ENCODE data around the gene CNOT11. TPM values are rescaled to one million over a fixed set of nuclear protein-coding genes. Genes with fewer than 3 reads are reported as not detected.

Gene CNOT11
- total and polyA plus RNA-seq, 2 of the 4 experiments (the other 2 are of a cell fraction): 36.4 to 55.8 TPM

DNA sequence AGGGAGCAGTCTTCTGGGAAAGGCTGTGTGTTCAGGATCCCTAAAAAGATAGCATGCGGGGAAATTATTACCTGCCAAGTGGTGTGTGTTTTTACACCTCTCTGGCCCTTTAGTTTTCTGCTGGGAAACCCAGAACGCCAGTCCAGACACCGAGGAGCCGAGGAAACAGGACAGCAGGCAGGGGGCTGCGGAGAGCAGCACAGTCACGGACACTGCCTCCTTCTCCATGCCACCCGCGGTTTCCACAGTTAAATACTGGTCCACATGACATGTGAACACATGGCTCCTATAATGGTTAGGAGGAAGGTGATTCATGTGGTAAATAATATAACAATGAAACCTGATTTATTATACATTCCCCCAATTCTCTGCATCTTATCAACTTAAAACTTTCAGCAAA is 20.4 kb downstream of the CNOT11 start:
- no CpG with 5 or more reads among the region's 8 CpGs for WGBS, 2 experiments (ENCODE audit: extremely low coverage in 2 of 2, insufficient read length in 1 of 2)
- intact Hi-C loops (cut with micrococcal nuclease): no loop called here

More for the DNA sequence above, 20.4 kb downstream of the CNOT11 start:
- ChIA-PET POLR2A (ENCODE audit: unreplicated experiment) (no interaction called here), CTCF (no interaction called here)
- Histone ChIP-seq H3K4me3 (ENCODE audit: insufficient read depth, low read depth, low read length) (no peak overlapping the region), H2AK9ac (replicated peaks; ENCODE audit: low read depth, low read length, poor library complexity) (no peak overlapping the region), H4K20me1 (ENCODE audit: insufficient read depth, low read length) (no peaks in the 10 kb centered on the region), H3K27ac (ENCODE audit: insufficient read depth, low read length) (no peak overlapping the region), H3K9ac (ENCODE audit: low read depth, low read length) (no peak overlapping the region), H3K14ac (replicated peaks; ENCODE audit: low read depth, low read length) (no peak overlapping the region), H3K4me1 (ENCODE audit: control insufficient read depth, insufficient read depth, low read length) (no peaks in the 10 kb centered on the region), H3K36me3 (ENCODE audit: control insufficient read depth, insufficient read depth, low read length) (peaks cover 31% of the 10 kb centered on the region), H2AFZ (replicated peaks; ENCODE audit: low read length, poor library complexity) (no peak overlapping the region), H3K9me1 (ENCODE audit: insufficient read depth, low read length) (peaks cover 1% of the 10 kb centered on the region; the same call in 1 of the 2 replicates), H3K27me3 (ENCODE audit: control insufficient read depth, insufficient read depth, low read length) (no peaks in the 10 kb centered on the region), H2BK5ac (ENCODE audit: low read depth, low read length, poor library complexity, severe bottlenecking) (no peak overlapping the region), H4K91ac (ENCODE audit: insufficient read depth, low read depth, low read length) (no peak overlapping the region), H2BK20ac (ENCODE audit: low read depth, low read length) (no peak overlapping the region), H4K8ac (ENCODE audit: low read depth in 2 of 2, low read length in 2 of 2) (no peak overlapping the region), H3K4ac (ENCODE audit: low read depth, low read length) (no peak overlapping the region), H4K5ac (ENCODE audit: low read depth, low read length) (no peak overlapping the region), H2AK5ac (ENCODE audit: low read depth, low read length) (no peak overlapping the region), H3K9me3 (ENCODE audit: control insufficient read depth, insufficient read depth, low read length) (no peaks in the 10 kb centered on the region), H3K4me2 (ENCODE audit: low read depth, low read length) (no peak overlapping the region), H3K79me1 (ENCODE audit: low read depth in 1 of 2, low read length in 2 of 2) (peaks cover 2 to 18% of the 10 kb centered on the region in 2 experiments; a peak in 3 of 4 replicates), H2BK120ac (ENCODE audit: low read depth, low read length) (no peak overlapping the region), H3K23ac (ENCODE audit: low read depth, low read length) (no peak overlapping the region), H2BK15ac (ENCODE audit: low read depth, low read length) (no peak overlapping the region), H3K18ac (ENCODE audit: low read depth, low read length) (no peak overlapping the region), H3K56ac (ENCODE audit: extremely low read depth, insufficient read depth, low read length) (no peak overlapping the region)
- no TSS peak for BruUV-seq (replicated peaks)
- ATAC-seq (ENCODE audit: low read depth): no peak
- in situ Hi-C loops (cut with MboI; ENCODE audit: low sequenced_read_pairs) (no loop called here), dilution Hi-C loops (cut with HindIII; ENCODE audit: low sequenced_read_pairs, unreplicated experiment) (no loop called here)
- TF ChIP-seq RFX5 (IDR thresholded peaks at IDR 0.05; ENCODE audit: low read depth, low read length) (no peak), NFE2L2 (IDR thresholded peaks at IDR 0.05; ENCODE audit: low read depth, low read length) (no peak), RAD21 (IDR thresholded peaks at IDR 0.05; ENCODE audit: low read length) (no peak), BHLHE40 (IDR thresholded peaks at IDR 0.05; ENCODE audit: low read depth, low read length) (no peak), FOS (IDR thresholded peaks at IDR 0.05; ENCODE audit: low read depth, low read length) (no peak), MAZ (IDR thresholded peaks at IDR 0.05; ENCODE audit: borderline replicate concordance, low read depth, low read length) (no peak), MXI1 (IDR thresholded peaks at IDR 0.05; ENCODE audit: borderline replicate concordance, low read depth, low read length) (no peak), CEBPB (IDR thresholded peaks at IDR 0.05; ENCODE audit: low read depth, low read length) (no peak), RCOR1 (IDR thresholded peaks at IDR 0.05; ENCODE audit: insufficient replicate concordance, low read length) (no peak)
- TF ChIP-seq, protein P1, sequence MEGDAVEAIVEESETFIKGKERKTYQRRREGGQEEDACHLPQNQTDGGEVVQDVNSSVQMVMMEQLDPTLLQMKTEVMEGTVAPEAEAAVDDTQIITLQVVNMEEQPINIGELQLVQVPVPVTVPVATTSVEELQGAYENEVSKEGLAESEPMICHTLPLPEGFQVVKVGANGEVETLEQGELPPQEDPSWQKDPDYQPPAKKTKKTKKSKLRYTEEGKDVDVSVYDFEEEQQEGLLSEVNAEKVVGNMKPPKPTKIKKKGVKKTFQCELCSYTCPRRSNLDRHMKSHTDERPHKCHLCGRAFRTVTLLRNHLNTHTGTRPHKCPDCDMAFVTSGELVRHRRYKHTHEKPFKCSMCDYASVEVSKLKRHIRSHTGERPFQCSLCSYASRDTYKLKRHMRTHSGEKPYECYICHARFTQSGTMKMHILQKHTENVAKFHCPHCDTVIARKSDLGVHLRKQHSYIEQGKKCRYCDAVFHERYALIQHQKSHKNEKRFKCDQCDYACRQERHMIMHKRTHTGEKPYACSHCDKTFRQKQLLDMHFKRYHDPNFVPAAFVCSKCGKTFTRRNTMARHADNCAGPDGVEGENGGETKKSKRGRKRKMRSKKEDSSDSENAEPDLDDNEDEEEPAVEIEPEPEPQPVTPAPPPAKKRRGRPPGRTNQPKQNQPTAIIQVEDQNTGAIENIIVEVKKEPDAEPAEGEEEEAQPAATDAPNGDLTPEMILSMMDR (conservative IDR thresholded peaks at IDR 0.05; ENCODE audit: low read depth, low read length): no peak
- DNase-seq: no peak
